ENCODE results near the gene CST11.

CST11 gene

DNA sequence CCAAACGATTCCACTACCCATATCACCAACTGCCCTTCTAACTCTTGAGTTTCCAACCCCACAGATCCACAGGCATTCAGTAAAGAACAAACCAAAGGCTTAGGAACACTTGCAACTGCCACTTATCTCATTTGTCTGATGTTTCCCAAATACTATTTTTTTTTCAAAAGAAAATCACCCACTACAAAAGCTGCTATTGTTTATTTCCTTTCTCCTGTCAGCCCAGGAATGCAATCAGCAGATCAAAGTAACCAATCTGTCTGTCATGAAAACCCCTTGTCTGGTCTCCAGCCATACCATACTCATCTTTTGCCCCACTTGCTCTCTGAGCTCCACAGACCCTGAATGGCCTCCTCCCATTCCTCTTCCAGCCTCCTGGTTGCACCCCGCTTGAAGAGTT, 29.5 kb upstream of the CST11 start:
- TF ChIP-seq CTCF (IDR thresholded peaks at IDR 0.05; ENCODE audit: low read length) (no peak), EZH2phosphoT487 (IDR thresholded peaks at IDR 0.05; ENCODE audit: low read length) (no peak), EZH2 (optimal IDR thresholded peaks at IDR 0.05; ENCODE audit: low read depth, low read length) (no peak)
- Histone ChIP-seq H3K4me3 (ENCODE audit: low read length) (no peak overlapping the region), H3K27me3 (replicated peaks; ENCODE audit: insufficient read depth, low read length) (no peaks in the 10 kb centered on the region), H3K9me2 (replicated peaks; ENCODE audit: insufficient read depth, low read length) (no peaks in the 10 kb centered on the region), H3K4me1 (ENCODE audit: low read length) (no peaks in the 10 kb centered on the region), H3K36me3 (replicated peaks; ENCODE audit: insufficient read depth, low read length) (no peaks in the 10 kb centered on the region), H3K9ac (ENCODE audit: low read length) (no peak overlapping the region), H3K4me2 (ENCODE audit: low read depth, low read length) (no peak overlapping the region), H3K27ac (ENCODE audit: low read length) (no peak overlapping the region), H3K9me3 (replicated peaks; ENCODE audit: insufficient read depth, low read length) (no peaks in the 10 kb centered on the region), H4K20me1 (ENCODE audit: insufficient read depth, low read length) (no peaks in the 10 kb centered on the region), H3K79me2 (ENCODE audit: low read length) (no peaks in the 10 kb centered on the region), H2AFZ (ENCODE audit: low read length) (no peak overlapping the region), H3F3A (ENCODE audit: insufficient read depth, low read length) (no peaks in the 10 kb centered on the region)
- no peak for DNase-seq

GRCh38 chr20:23479043-23479442, 26.4 kb upstream of the CST11 start:
- H3K4me1 ChIP-seq (ENCODE audit: low read length) = no peaks in the 10 kb centered on the region
- H2AFZ ChIP-seq (ENCODE audit: low read length) = no peak overlapping the region
- no peak overlapping the region for H3K27ac ChIP-seq (ENCODE audit: low read length)
- no peaks in the 10 kb centered on the region for H3K9me2 ChIP-seq (replicated peaks; ENCODE audit: insufficient read depth, low read length)
- no peak overlapping the region for H3K9ac ChIP-seq (ENCODE audit: low read length)
- no peak for DNase-seq
- no peaks in the 10 kb centered on the region for H3K36me3 ChIP-seq (replicated peaks; ENCODE audit: insufficient read depth, low read length)
- H3K27me3 ChIP-seq (replicated peaks; ENCODE audit: insufficient read depth, low read length) = no peaks in the 10 kb centered on the region
- TF ChIP-seq EZH2 (optimal IDR thresholded peaks at IDR 0.05; ENCODE audit: low read depth, low read length) (no peak), CTCF (IDR thresholded peaks at IDR 0.05; ENCODE audit: low read length) (no peak), EZH2phosphoT487 (IDR thresholded peaks at IDR 0.05; ENCODE audit: low read length) (no peak)
- H3K4me2 ChIP-seq (ENCODE audit: low read depth, low read length) = no peak overlapping the region
- no peaks in the 10 kb centered on the region for H3K79me2 ChIP-seq (ENCODE audit: low read length)
- no peaks in the 10 kb centered on the region for H3K9me3 ChIP-seq (replicated peaks; ENCODE audit: insufficient read depth, low read length)
- no peaks in the 10 kb centered on the region for H4K20me1 ChIP-seq (ENCODE audit: insufficient read depth, low read length)
- H3K4me3 ChIP-seq (ENCODE audit: low read length) = no peak overlapping the region
- no peaks in the 10 kb centered on the region for H3F3A ChIP-seq (ENCODE audit: insufficient read depth, low read length)

DNA sequence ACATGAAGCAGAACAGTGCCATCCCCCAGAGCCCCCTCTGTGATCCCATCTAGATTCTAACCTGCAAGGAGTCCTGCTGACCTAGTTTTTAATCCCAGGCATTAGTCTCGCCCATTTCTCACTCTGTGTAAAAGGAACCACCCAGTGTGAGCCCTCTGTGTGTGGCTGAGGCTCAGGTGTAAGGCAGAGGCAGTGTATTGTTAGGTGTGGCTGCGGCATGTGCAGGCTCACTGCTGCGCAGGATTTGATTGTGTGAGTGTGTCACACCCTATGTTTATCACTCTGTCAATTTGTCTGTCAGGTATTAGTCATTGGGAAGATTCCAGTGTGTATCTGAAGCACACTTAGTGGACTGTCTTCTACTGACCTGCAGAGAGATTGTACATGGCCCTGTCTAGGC, 24.5 kb upstream of the CST11 start:
- H3K4me1 ChIP-seq (ENCODE audit: low read length) = no peaks in the 10 kb centered on the region

More for the DNA sequence above, 24.5 kb upstream of the CST11 start:
- Histone ChIP-seq H3K4me2 (ENCODE audit: low read depth, low read length) (no peak overlapping the region), H4K20me1 (ENCODE audit: insufficient read depth, low read length) (no peaks in the 10 kb centered on the region), H3K9ac (ENCODE audit: low read length) (no peak overlapping the region), H2AFZ (ENCODE audit: low read length) (no peak overlapping the region), H3K9me3 (replicated peaks; ENCODE audit: insufficient read depth, low read length) (no peaks in the 10 kb centered on the region), H3K27me3 (replicated peaks; ENCODE audit: insufficient read depth, low read length) (no peaks in the 10 kb centered on the region), H3K27ac (ENCODE audit: low read length) (no peak overlapping the region), H3K9me2 (replicated peaks; ENCODE audit: insufficient read depth, low read length) (no peaks in the 10 kb centered on the region), H3K79me2 (ENCODE audit: low read length) (no peaks in the 10 kb centered on the region), H3K36me3 (replicated peaks; ENCODE audit: insufficient read depth, low read length) (no peaks in the 10 kb centered on the region), H3K4me3 (ENCODE audit: low read length) (no peak overlapping the region), H3F3A (ENCODE audit: insufficient read depth, low read length) (no peaks in the 10 kb centered on the region)
- no peak for DNase-seq
- TF ChIP-seq CTCF (IDR thresholded peaks at IDR 0.05; ENCODE audit: low read length) (no peak), EZH2phosphoT487 (IDR thresholded peaks at IDR 0.05; ENCODE audit: low read length) (no peak), EZH2 (optimal IDR thresholded peaks at IDR 0.05; ENCODE audit: low read depth, low read length) (no peak)
